Measurements from ENCODE around the gene PINLYP.
"Not testable (repeated sequence)": the region's sequence is repeated elsewhere in the genome, so short reads cannot be mapped to it uniquely, and the experiment has no call there.

Gene PINLYP

GRCh38 chr19:43595605-43595998 is 20.0 kb downstream of the PINLYP start:
- ATAC-seq (replicated peaks) (peak; percentile 10), DNase-seq (peak in 1 of 3 experiments; percentile 16)
- Mint-ChIP-seq H3K27me3 (no peaks in the 10 kb centered on the region), H3K9me3 (no peaks in the 10 kb centered on the region), H3K4me1 (ENCODE audit: low read depth in 2 of 2) (peaks cover 43 to 45% of the 10 kb centered on the region in 2 donors), H3K4me3 (peak overlapping the region; percentile 96 to 97), H3K27ac (peak overlapping the region; percentile 100), H3K36me3 (ENCODE audit: insufficient read depth) (peaks cover 43% of the 10 kb centered on the region)

GRCh38 chr19:43595999-43596841 is 20.6 kb downstream of the PINLYP start, which contains the start of the genes IRGQ and ZNF576:
Gene IRGQ (minus strand): TSS chr19:43596134. CDS start chr19:43595338, 796 bp downstream.
Gene ZNF576 (plus strand): TSS chr19:43596595. CDS start chr19:43597109, 514 bp downstream.
- Mint-ChIP-seq H3K27me3 (no peaks in the 10 kb centered on the region), H3K4me3 (peak within 1 kb of the TSS; percentile 96 to 97), H3K27ac (peak within 1 kb of the TSS; percentile 100), H3K9me3 (no peaks in the 10 kb centered on the region), H3K4me1 (ENCODE audit: low read depth in 2 of 2) (peaks cover 41% of the 10 kb centered on the region in 2 donors), H3K36me3 (ENCODE audit: insufficient read depth) (peaks cover 42% of the 10 kb centered on the region)
- peak; percentile 73 for ATAC-seq (replicated peaks)
- peak; percentile 99 to 100 (median 100) for DNase-seq

DNA sequence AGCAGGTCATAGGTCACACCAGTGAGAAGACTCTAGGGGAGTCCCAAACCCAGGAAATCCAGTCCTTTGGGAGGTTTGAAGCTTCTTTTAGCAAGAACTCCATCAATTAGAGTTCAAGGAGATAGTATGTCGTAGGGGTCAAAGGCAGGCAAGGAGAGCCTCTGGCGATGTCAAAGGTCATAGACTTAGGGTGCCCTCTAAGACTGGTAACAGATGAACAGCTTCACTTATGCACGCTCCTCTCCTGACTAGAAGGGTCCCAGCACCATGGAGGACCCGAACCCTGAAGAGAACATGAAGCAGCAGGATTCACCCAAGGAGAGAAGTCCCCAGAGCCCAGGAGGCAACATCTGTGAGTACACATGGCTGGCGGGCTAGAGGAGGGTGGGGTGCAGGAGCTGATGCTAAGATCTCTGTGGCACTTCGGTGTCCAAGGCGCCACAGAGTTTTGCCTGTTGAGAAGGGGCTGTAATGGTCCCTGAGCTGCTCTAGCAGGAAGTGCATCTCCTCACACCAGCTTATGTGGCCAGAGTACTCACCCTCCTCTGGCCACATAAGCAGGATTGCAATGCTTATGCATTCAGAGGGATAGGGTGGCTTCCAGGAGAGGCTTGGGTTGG is 21.4 kb downstream of the PINLYP start:
- no peak for DNase-seq
- H3K27ac Mint-ChIP-seq: peak overlapping the region; percentile 100
- no peaks in the 10 kb centered on the region for H3K9me3 Mint-ChIP-seq
- no peak for ATAC-seq (replicated peaks)
- peaks cover 39% of the 10 kb centered on the region for H3K36me3 Mint-ChIP-seq (ENCODE audit: insufficient read depth)
- peak overlapping the region; percentile 96 to 97 for H3K4me3 Mint-ChIP-seq
- peaks cover 41% of the 10 kb centered on the region in 2 donors for H3K4me1 Mint-ChIP-seq (ENCODE audit: low read depth in 2 of 2)
- no peaks in the 10 kb centered on the region for H3K27me3 Mint-ChIP-seq

DNA sequence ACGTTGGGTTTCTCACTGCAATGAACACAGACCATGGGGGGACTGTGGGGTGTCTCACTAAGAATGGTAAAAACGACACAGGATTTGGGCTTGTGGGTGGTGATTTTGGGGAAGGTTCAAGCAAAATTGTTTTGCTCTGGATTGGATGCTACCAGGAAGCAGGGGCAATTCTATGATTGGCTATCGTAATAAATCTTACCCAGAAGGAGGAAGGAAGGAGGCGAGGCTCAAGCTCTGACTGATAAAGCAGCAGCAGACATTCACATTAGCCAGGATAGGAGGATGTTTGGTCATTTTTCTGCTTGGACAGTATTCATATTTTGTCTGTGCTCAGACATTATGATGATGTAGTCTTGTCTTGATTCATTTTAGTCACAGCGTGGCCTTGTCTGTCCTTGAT is 22.3 kb downstream of the PINLYP start:
- Mint-ChIP-seq H3K4me1 (ENCODE audit: low read depth in 2 of 2) (peaks cover 37 to 41% of the 10 kb centered on the region in 2 donors), H3K9me3 (no peaks in the 10 kb centered on the region), H3K27me3 (no peaks in the 10 kb centered on the region), H3K4me3 (peak overlapping the region; percentile 96 to 97), H3K27ac (peak overlapping the region; percentile 100), H3K36me3 (ENCODE audit: insufficient read depth) (peaks cover 36% of the 10 kb centered on the region)
- ATAC-seq (replicated peaks) (no peak), DNase-seq (no peak)

DNA sequence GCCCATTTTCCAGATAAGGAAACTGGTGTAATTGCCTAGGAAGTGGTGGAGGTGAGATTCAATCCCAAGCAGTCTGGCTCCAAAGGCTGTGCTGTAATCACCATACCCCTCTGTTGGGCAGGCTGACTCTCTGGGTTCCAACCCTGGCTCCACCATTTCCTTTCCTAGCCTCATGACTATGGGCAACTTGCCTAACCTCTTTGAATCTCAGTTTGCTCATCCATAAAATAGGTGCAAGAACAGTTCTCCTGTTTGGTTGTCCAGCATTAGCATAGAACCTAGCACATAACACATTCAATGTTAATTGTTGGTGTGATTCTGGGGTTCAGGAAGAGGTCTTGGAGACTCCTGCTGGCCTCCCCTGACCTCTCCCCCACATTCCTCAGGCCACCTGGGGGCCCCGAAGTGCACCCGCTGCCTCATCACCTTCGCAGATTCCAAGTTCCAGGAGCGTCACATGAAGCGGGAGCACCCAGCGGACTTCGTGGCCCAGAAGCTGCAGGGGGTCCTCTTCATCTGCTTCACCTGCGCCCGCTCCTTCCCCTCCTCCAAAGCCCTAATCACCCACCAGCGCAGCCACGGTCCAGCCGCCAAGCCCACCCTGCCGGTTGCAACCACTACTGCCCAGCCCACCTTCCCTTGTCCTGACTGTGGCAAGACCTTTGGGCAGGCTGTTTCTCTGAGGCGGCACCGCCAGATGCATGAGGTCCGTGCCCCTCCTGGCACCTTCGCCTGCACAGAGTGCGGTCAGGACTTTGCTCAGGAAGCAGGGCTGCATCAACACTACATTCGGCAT is 23.0 kb downstream of the PINLYP start:
- Mint-ChIP-seq H3K36me3 (ENCODE audit: insufficient read depth) (peaks cover 36% of the 10 kb centered on the region), H3K27me3 (no peaks in the 10 kb centered on the region), H3K27ac (peak overlapping the region; percentile 59 to 100), H3K9me3 (no peaks in the 10 kb centered on the region), H3K4me1 (ENCODE audit: low read depth in 2 of 2) (peaks cover 34 to 36% of the 10 kb centered on the region in 2 donors), H3K4me3 (peak overlapping the region in 1 of 2 donors; percentile 97)
- DNase-seq (no peak), ATAC-seq (replicated peaks) (no peak)

- ATAC-seq (replicated peaks) (no peak), DNase-seq (no peak)
- Mint-ChIP-seq H3K36me3 (ENCODE audit: insufficient read depth) (peaks cover 37% of the 10 kb centered on the region), H3K9me3 (no peaks in the 10 kb centered on the region), H3K4me3 (no peak overlapping the region), H3K27ac (peak overlapping the region; percentile 35 to 59), H3K27me3 (no peaks in the 10 kb centered on the region), H3K4me1 (ENCODE audit: low read depth in 2 of 2) (peaks cover 31 to 36% of the 10 kb centered on the region in 2 donors)
These were observed 24.2 kb downstream of the PINLYP start for GRCh38 chr19:43599635-43600295.

DNA sequence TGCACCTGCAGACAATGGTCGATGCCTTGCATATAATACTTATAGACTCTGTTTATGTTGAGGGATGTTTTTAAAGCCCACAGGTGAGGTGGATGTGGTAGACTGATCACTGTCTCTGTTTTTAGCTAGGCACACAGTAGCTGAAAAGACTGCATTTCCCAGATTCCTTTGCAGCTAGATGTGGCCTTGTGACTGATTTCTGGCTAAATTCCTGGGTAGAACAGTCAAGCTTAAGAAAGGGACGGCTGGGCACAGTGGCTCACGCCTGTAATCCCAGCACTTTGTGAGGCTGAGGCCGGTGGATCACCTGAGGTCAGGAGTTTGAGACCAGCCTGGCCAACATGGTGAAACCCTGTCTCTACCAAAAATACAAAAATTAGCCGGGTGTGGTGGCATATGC is 24.7 kb downstream of the PINLYP start:
- H3K27me3 Mint-ChIP-seq; ATAC-seq (replicated peaks); DNase-seq; H3K9me3 Mint-ChIP-seq; H3K4me3 Mint-ChIP-seq: not testable (repeated sequence)
- peaks cover 28 to 33% of the 10 kb centered on the region in 2 donors for H3K4me1 Mint-ChIP-seq (ENCODE audit: low read depth in 2 of 2)
- H3K36me3 Mint-ChIP-seq (ENCODE audit: insufficient read depth): peaks cover 40% of the 10 kb centered on the region
- H3K27ac Mint-ChIP-seq: peak overlapping the region in 1 of 2 donors; percentile 35

GRCh38 chr19:43605875-43606568 is 30.4 kb downstream of the PINLYP start:
- Mint-ChIP-seq H3K4me1 (ENCODE audit: low read depth in 2 of 2) (peaks cover 0 to 16% of the 10 kb centered on the region in 2 donors), H3K4me3 (no peak overlapping the region), H3K36me3 (ENCODE audit: insufficient read depth) (peaks cover 22% of the 10 kb centered on the region), H3K9me3 (no peaks in the 10 kb centered on the region), H3K27ac (peak overlapping the region in 1 of 2 donors; percentile 41), H3K27me3 (no peaks in the 10 kb centered on the region)
- ATAC-seq (replicated peaks): no peak
- DNase-seq: no peak

- H3K27me3 Mint-ChIP-seq: no peaks in the 10 kb centered on the region
- H3K27ac Mint-ChIP-seq: peak overlapping the region in 1 of 2 donors; percentile 81
- H3K4me1 Mint-ChIP-seq (ENCODE audit: low read depth in 2 of 2): peaks cover under 1 to 18% of the 10 kb centered on the region in 2 donors
- no peak for DNase-seq
- H3K9me3 Mint-ChIP-seq: no peaks in the 10 kb centered on the region
- H3K36me3 Mint-ChIP-seq (ENCODE audit: insufficient read depth): peaks cover 20% of the 10 kb centered on the region
- H3K4me3 Mint-ChIP-seq: no peak overlapping the region
- no peak for ATAC-seq (replicated peaks)
These were observed 31.1 kb downstream of the PINLYP start for GRCh38 chr19:43606569-43607229.

DNA sequence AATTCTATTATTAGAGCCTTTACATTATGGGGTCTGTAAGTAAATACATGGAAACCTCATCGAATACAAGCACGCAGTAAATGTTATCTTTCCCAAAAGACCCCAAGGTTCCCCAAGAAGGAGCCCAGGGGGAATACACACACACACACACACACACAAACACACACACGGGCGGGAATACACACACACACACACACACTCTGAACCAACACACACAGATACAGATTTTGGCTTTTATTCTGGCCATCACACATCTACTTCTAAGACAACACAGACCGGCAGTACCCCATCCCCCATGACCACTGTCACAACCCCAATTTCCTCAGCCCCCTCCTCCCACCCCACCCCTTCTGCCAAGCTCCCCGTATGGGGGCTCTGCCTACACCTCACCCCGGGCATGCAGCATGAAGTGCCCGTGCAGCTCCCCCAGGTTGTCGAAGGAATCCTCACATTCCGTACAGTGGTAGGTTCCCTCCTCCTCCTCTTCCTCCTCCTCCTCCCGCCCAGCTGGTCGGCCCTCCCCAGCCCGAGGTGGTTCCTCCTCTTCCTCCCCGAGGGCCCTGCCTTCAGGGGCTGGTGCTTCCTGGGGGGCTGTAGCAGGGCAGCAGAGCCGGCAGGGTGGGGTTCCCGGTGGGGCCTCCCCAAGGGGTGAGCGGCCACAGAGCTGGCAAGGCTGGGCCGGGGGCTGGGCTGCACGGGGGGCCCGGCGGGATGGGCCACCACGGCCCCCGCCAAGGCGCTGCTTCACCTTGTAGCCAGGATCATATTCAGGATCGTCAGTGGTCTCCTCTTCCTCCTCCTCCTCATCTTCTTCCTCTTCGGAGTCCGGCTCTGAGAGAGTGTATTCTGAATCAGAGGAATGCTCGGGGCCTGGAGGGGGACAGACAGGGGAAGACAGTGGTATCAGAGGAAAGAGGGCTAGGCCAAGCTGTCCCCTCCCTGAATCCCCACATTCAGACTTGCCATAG is 31.9 kb downstream of the PINLYP start:
- DNase-seq (no peak), ATAC-seq (replicated peaks) (no peak)
- Mint-ChIP-seq H3K4me3 (no peak overlapping the region), H3K4me1 (ENCODE audit: low read depth in 2 of 2) (peaks cover 4 to 23% of the 10 kb centered on the region in 2 donors), H3K36me3 (ENCODE audit: insufficient read depth) (peaks cover 16% of the 10 kb centered on the region), H3K27ac (peak overlapping the region in 1 of 2 donors; percentile 81), H3K27me3 (no peaks in the 10 kb centered on the region), H3K9me3 (no peaks in the 10 kb centered on the region)

GRCh38 chr19:43609872-43610271 is 34.3 kb downstream of the PINLYP start:
- Mint-ChIP-seq H3K36me3 (ENCODE audit: insufficient read depth) (peaks cover 25% of the 10 kb centered on the region), H3K27ac (peak overlapping the region in 1 of 2 donors; percentile 86), H3K27me3 (no peaks in the 10 kb centered on the region), H3K9me3 (no peaks in the 10 kb centered on the region), H3K4me3 (no peak overlapping the region), H3K4me1 (ENCODE audit: low read depth in 2 of 2) (peaks cover 15 to 30% of the 10 kb centered on the region in 2 donors)
- ATAC-seq (replicated peaks) (no peak), DNase-seq (no peak)

All from effector memory CD8-positive, alpha-beta T cell (primary cell).